DND-41 (cell line): ENCODE data around the gene C1QTNF12.

Source experiments
- ATAC-seq: fragments of 200-7000 bp; cut with Tn5 transposase; 3 replicates; pipeline ENCODE4 v1.9.1; 2021; ENCODE audit warnings: low read depth; ENCODE audit not compliant: insufficient read depth
- DNase-seq: peaks from one replicate; pipeline ENCODE4 v3.0.0-alpha.2; 2020
- H2AFZ ChIP-seq: 2 replicates; pipeline ENCODE4 v1.6.0; 2012; ENCODE audit warnings: low read depth, low read length
- H3K27ac ChIP-seq: 2 replicates; pipeline ENCODE4 v1.5.1; 2012; ENCODE audit warnings: low read length, inconsistent platforms
- H3K27me3 ChIP-seq: fragments of 200-600 bp; sonication (generic); 2 replicates; pipeline ENCODE4 v1.6.0; 2012; ENCODE audit warnings: low read length, mild to moderate bottlenecking, inconsistent platforms; ENCODE audit not compliant: insufficient read depth, poor library complexity
- H3K36me3 ChIP-seq: 2 replicates; pipeline ENCODE4 v1.5.1; 2012; ENCODE audit warnings: low read length, inconsistent platforms; ENCODE audit not compliant: insufficient read depth
- H3K4me1 ChIP-seq: 2 replicates; pipeline ENCODE4 v1.5.1; 2012; ENCODE audit warnings: mild to moderate bottlenecking, low read length; ENCODE audit not compliant: insufficient read depth
- H3K4me2 ChIP-seq: 2 replicates; pipeline ENCODE4 v1.6.0; 2012; ENCODE audit warnings: mild to moderate bottlenecking, moderate library complexity, low read length, inconsistent platforms; ENCODE audit not compliant: insufficient read depth
- H3K4me3 ChIP-seq, 2 experiments: fragments of 200-600 bp in 1 of 2; shearing (Covaris generic) in 1 of 2; 2 replicates each; pipeline ENCODE4 v1.5.1; 2012 to 2016; ENCODE audit warnings: inconsistent platforms in 2 of 2, low read length in 2 of 2, mild to moderate bottlenecking in 2 of 2, low read depth in 1 of 2, moderate library complexity in 1 of 2
- H3K79me2 ChIP-seq: 2 replicates; pipeline ENCODE4 v1.6.0; 2012; ENCODE audit warnings: low read length, inconsistent platforms; ENCODE audit not compliant: insufficient read depth
- H3K9ac ChIP-seq: 2 replicates; pipeline ENCODE4 v1.6.0; 2012; ENCODE audit warnings: low read depth, mild to moderate bottlenecking, inconsistent platforms, low read length, moderate library complexity
- H3K9me3 ChIP-seq: 2 replicates; pipeline ENCODE4 v1.5.1; 2012; ENCODE audit warnings: low read length, moderate library complexity, mild to moderate bottlenecking, inconsistent platforms; ENCODE audit not compliant: insufficient read depth, severe bottlenecking
- H4K20me1 ChIP-seq: 2 replicates; pipeline ENCODE4 v1.6.0; 2012; ENCODE audit warnings: low read length; ENCODE audit not compliant: insufficient read depth
- CTCF ChIP-seq: IDR thresholded peaks from 2 replicates; pipeline ENCODE4 v1.5.1; 2012; ENCODE audit warnings: borderline replicate concordance, low read length, moderate library complexity, mild to moderate bottlenecking; ENCODE audit not compliant: poor library complexity, severe bottlenecking; ENCODE audit errors: extremely low read depth
- EZH2 ChIP-seq: IDR thresholded peaks from 3 replicates; pipeline ENCODE4 v1.6.1; 2012; ENCODE audit warnings: borderline replicate concordance, low read depth, mild to moderate bottlenecking, moderate library complexity, low read length, inconsistent platforms; ENCODE audit not compliant: severe bottlenecking

Gene C1QTNF12

GRCh38 chr1:1231400-1232207 lies 14.9 kb downstream of the C1QTNF12 start, which contains the start of gene SDF4:
Gene SDF4, minus strand, starts transcription at chr1:1232001. Its CDS starts 3,229 bp downstream, at chr1:1228772.
- Histone ChIP-seq H4K20me1 (peaks cover 67% of the 10 kb centered on the region), H3K36me3 (peaks cover 65% of the 10 kb centered on the region), H3K27me3 (no peaks in the 10 kb centered on the region), H3K27ac (peak within 1 kb of the TSS; percentile 88), H3K9me3 (no peaks in the 10 kb centered on the region), H3K4me3 (peak within 1 kb of the TSS; percentile 94 to 99), H2AFZ (peak within 1 kb of the TSS; percentile 97), H3K4me2 (peak within 1 kb of the TSS; percentile 99), H3K79me2 (peaks cover 78% of the 10 kb centered on the region), H3K9ac (peak within 1 kb of the TSS; percentile 98), H3K4me1 (peaks cover 39% of the 10 kb centered on the region)
- ATAC-seq (peak; percentile 93), DNase-seq (peak; percentile 97)
- TF ChIP-seq EZH2: no peak
- TF ChIP-seq CTCF: no peak

GRCh38 chr1:1230656-1231399 lies 15.7 kb downstream of the C1QTNF12 start:
- H3K27ac ChIP-seq: peak overlapping the region; percentile 88
- H4K20me1 ChIP-seq: peaks cover 67% of the 10 kb centered on the region
- ATAC-seq (peak; percentile 15; the same call in 1 of the 3 replicates), DNase-seq (peak; percentile 41)
- no peaks in the 10 kb centered on the region for H3K9me3 ChIP-seq
- TF ChIP-seq CTCF: peak; percentile 20
- TF ChIP-seq EZH2: no peak
- peaks cover 39% of the 10 kb centered on the region for H3K4me1 ChIP-seq
- peaks cover 86% of the 10 kb centered on the region for H3K79me2 ChIP-seq
- H3K4me3 ChIP-seq: peak overlapping the region; percentile 94 to 99
- peaks cover 73% of the 10 kb centered on the region for H3K36me3 ChIP-seq
- no peaks in the 10 kb centered on the region for H3K27me3 ChIP-seq
- H3K9ac ChIP-seq: peak overlapping the region; percentile 98
- H3K4me2 ChIP-seq: peak overlapping the region; percentile 91
- H2AFZ ChIP-seq: peak overlapping the region; percentile 97

- no peak for DNase-seq
- peak overlapping the region; percentile 12; the same call in 1 of the 2 replicates for H3K27ac ChIP-seq
- H3K9ac ChIP-seq: peak overlapping the region; percentile 98
- H3K4me2 ChIP-seq: peak overlapping the region; percentile 91
- TF ChIP-seq EZH2 (no peak), CTCF (no peak)
- peaks cover 67% of the 10 kb centered on the region for H4K20me1 ChIP-seq
- peak overlapping the region in 1 of 2 experiments; percentile 99; a peak in 2 of 4 replicates for H3K4me3 ChIP-seq
- no peaks in the 10 kb centered on the region for H3K9me3 ChIP-seq
- H3K79me2 ChIP-seq: peaks cover 94% of the 10 kb centered on the region
- peaks cover 39% of the 10 kb centered on the region for H3K4me1 ChIP-seq
- no peaks in the 10 kb centered on the region for H3K27me3 ChIP-seq
- peaks cover 78% of the 10 kb centered on the region for H3K36me3 ChIP-seq
- ATAC-seq: no peak
- no peak overlapping the region for H2AFZ ChIP-seq
These were observed 16.8 kb downstream of the C1QTNF12 start for GRCh38 chr1:1229770-1230169.
